Stimulated activated CD4-positive, alpha-beta T cell treated with anti-CD3 and anti-CD28 coated beads, Interleukin-4, amount 100 ng/mL, for 1 hour (primary cell): ENCODE measurements around the gene ZNF595.
"Not testable (repeated sequence)": the region's sequence is repeated elsewhere in the genome, so short reads cannot be mapped to it uniquely, and the experiment has no call there.

Experiments used
- DNase-seq: peaks from one replicate; pipeline ENCODE4 v3.0.0-alpha.2; 2020

ZNF595 gene

GRCh38 chr4:86559-87324, 33.6 kb downstream of the ZNF595 start:
- not testable (repeated sequence) for DNase-seq

GRCh38 chr4:98386-98785, 45.3 kb downstream of the ZNF595 start:
- DNase-seq: no peak

- no peak for DNase-seq
These were observed 46.7 kb downstream of the ZNF595 start for GRCh38 chr4:99863-100262.

- DNase-seq: no peak
These were observed 53.9 kb downstream of the ZNF595 start for GRCh38 chr4:107083-107443.

- no peak for DNase-seq
These were observed 54.6 kb downstream of the ZNF595 start for GRCh38 chr4:107444-108429.

GRCh38 chr4:112771-113170, 59.6 kb downstream of the ZNF595 start:
- no peak for DNase-seq

GRCh38 chr4:113732-114131, 60.6 kb downstream of the ZNF595 start:
- no peak for DNase-seq

GRCh38 chr4:114149-114548, 61.0 kb downstream of the ZNF595 start:
- DNase-seq: no peak

- no peak for DNase-seq
These were observed 63.4 kb downstream of the ZNF595 start for GRCh38 chr4:116499-116898.

- DNase-seq: no peak
These were observed 67.5 kb downstream of the ZNF595 start for GRCh38 chr4:120616-121015.

- DNase-seq: no peak
These were observed 68.4 kb downstream of the ZNF595 start for GRCh38 chr4:121408-122084.

GRCh38 chr4:123922-124274, 70.8 kb downstream of the ZNF595 start:
- not testable (repeated sequence) for DNase-seq

GRCh38 chr4:124275-125081, 71.4 kb downstream of the ZNF595 start, which contains the start of gene ZNF718:
Gene ZNF718, plus strand, starts transcription at chr4:124501. Its CDS starts 170 bp downstream, at chr4:124671.
- peak; percentile 86 for DNase-seq

GRCh38 chr4:125091-125771, 72.1 kb downstream of the ZNF595 start:
- DNase-seq: peak; percentile 5

GRCh38 chr4:125833-126232, 72.7 kb downstream of the ZNF595 start:
- DNase-seq: no peak

GRCh38 chr4:132483-132882, 79.4 kb downstream of the ZNF595 start:
- no peak for DNase-seq
